Measurements from ENCODE around the gene LDB1.

LDB1 gene

GRCh38 chr10:102120142-102120990 lies at the start of gene LDB1:
TSS of gene LDB1 (minus strand) at chr10:102120368. CDS start at chr10:102120110, 258 bp downstream.
- peak; percentile 74 for DNase-seq

- no peak for DNase-seq
These were observed 47.7 kb upstream of the LDB1 start for GRCh38 chr10:102167861-102168260.

GRCh38 chr10:102163342-102163989 lies 43.3 kb upstream of the LDB1 start:
- DNase-seq = no peak

- DNase-seq = no peak
These were observed 39.7 kb upstream of the LDB1 start for GRCh38 chr10:102159831-102160230.

GRCh38 chr10:102159051-102159597 lies 39.0 kb upstream of the LDB1 start:
- peak; percentile 67 for DNase-seq

- DNase-seq = no peak
These were observed 37.1 kb upstream of the LDB1 start for GRCh38 chr10:102157224-102157623.

GRCh38 chr10:102154466-102155116 lies 34.4 kb upstream of the LDB1 start:
- DNase-seq = no peak

- no peak for DNase-seq
These were observed 33.0 kb upstream of the LDB1 start for GRCh38 chr10:102153093-102153620.

GRCh38 chr10:102152545-102152890 lies 32.4 kb upstream of the LDB1 start:
- no peak for DNase-seq

- DNase-seq = peak; percentile 99
These were observed 31.8 kb upstream of the LDB1 start, which contains the start of gene NOLC1 for GRCh38 chr10:102151774-102152544. TSS of gene NOLC1 (plus strand) at chr10:102152389. CDS start at chr10:102152411, 22 bp downstream.

- DNase-seq = peak; percentile 88
These were observed 31.0 kb upstream of the LDB1 start for GRCh38 chr10:102150970-102151773.

- DNase-seq = no peak
These were observed 28.1 kb upstream of the LDB1 start for GRCh38 chr10:102148275-102148674.

- DNase-seq = no peak
These were observed 27.4 kb upstream of the LDB1 start for GRCh38 chr10:102147561-102147960.

- DNase-seq = no peak
These were observed 26.8 kb upstream of the LDB1 start for GRCh38 chr10:102146971-102147428.

- no peak for DNase-seq
These were observed 21.5 kb upstream of the LDB1 start for GRCh38 chr10:102141583-102142107.

GRCh38 chr10:102140913-102141540 lies 20.9 kb upstream of the LDB1 start:
- DNase-seq = no peak

- no peak for DNase-seq
These were observed 20.1 kb upstream of the LDB1 start for GRCh38 chr10:102140218-102140617.

- no peak for DNase-seq
These were observed 19.3 kb upstream of the LDB1 start for GRCh38 chr10:102139281-102140110.

GRCh38 chr10:102135956-102136526 lies 15.9 kb upstream of the LDB1 start:
- DNase-seq = no peak

All from EL (cell line).